WTC11 (cell line): ENCODE data around the gene SMYD3. TPM values are rescaled to one million over a fixed set of nuclear protein-coding genes. Genes with fewer than 3 reads are reported as not detected.

Experiments
- ATAC-seq: fragments of 200-7000 bp; cut with Tn5 transposase; 2 replicates; pipeline ENCODE4 v1.10.0; 2021; ENCODE audit warnings: mild to moderate bottlenecking, moderate library complexity
- CTCF ChIA-PET: fragments of 300-600 bp; sonication (Branson Sonifier 250); formaldehyde crosslinking; loops from one replicate; lab custom pipeline; 2021; ENCODE audit warnings: antibody characterized with exemption; lab: Charles Lee
- POLR2A ChIA-PET: fragments of 350-600 bp; sonication (Branson Sonifier 250); formaldehyde crosslinking; loops from one replicate; lab custom pipeline; 2021; ENCODE audit warnings: antibody characterized with exemption; lab: Charles Lee
- DNase-seq: peaks from one replicate; pipeline ENCODE4 v3.0.0; 2021; ENCODE audit warnings: low spot score
- H3K27ac Mint-ChIP-seq: 2 replicates; pipeline ENCODE4 v1.8.0; 2021; ENCODE audit warnings: mixed read lengths
- H3K27me3 Mint-ChIP-seq: 2 replicates; pipeline ENCODE4 v1.8.0; 2021; ENCODE audit warnings: low read depth, mild to moderate bottlenecking, moderate library complexity, mixed read lengths
- H3K36me3 Mint-ChIP-seq: 2 replicates; pipeline ENCODE4 v1.8.0; 2021; ENCODE audit warnings: mixed read lengths
- H3K4me1 Mint-ChIP-seq: 2 replicates; pipeline ENCODE4 v1.8.0; 2022; ENCODE audit warnings: mixed read lengths
- H3K4me3 Mint-ChIP-seq: 2 replicates; pipeline ENCODE4 v1.8.0; 2021; ENCODE audit warnings: mild to moderate bottlenecking, moderate library complexity, mixed read lengths
- H3K9me3 Mint-ChIP-seq: 2 replicates; pipeline ENCODE4 v1.8.0; 2021; ENCODE audit warnings: mixed read lengths
- CREB1 ChIP-seq: sonication (generic); formaldehyde crosslinking; IDR thresholded peaks from 2 replicates; pipeline ENCODE4 v1.8.0; 2023; ENCODE audit warnings: mild to moderate bottlenecking, missing genetic modification reagents
- CREM ChIP-seq: sonication (generic); formaldehyde crosslinking; IDR thresholded peaks from 2 replicates; pipeline ENCODE4 v1.8.1; 2022; ENCODE audit warnings: mild to moderate bottlenecking, missing genetic modification reagents, moderate library complexity
- E2F5 ChIP-seq: sonication (generic); formaldehyde crosslinking; IDR thresholded peaks from 2 replicates; pipeline ENCODE4 v1.8.1; 2022; ENCODE audit warnings: mild to moderate bottlenecking, moderate library complexity, missing genetic modification reagents
- ELF4 ChIP-seq: sonication (generic); formaldehyde crosslinking; IDR thresholded peaks from 2 replicates; pipeline ENCODE4 v1.8.1; 2022; ENCODE audit warnings: low read depth, mild to moderate bottlenecking, moderate library complexity, missing genetic modification reagents
- ESRRA ChIP-seq: sonication (generic); formaldehyde crosslinking; IDR thresholded peaks from 2 replicates; pipeline ENCODE4 v1.8.1; 2022; ENCODE audit warnings: mild to moderate bottlenecking, missing genetic modification reagents, borderline replicate concordance
- ETV6 ChIP-seq: sonication (generic); formaldehyde crosslinking; IDR thresholded peaks from 2 replicates; pipeline ENCODE4 v1.8.1; 2022; ENCODE audit warnings: mild to moderate bottlenecking, missing genetic modification reagents
- IRF2 ChIP-seq: sonication (generic); formaldehyde crosslinking; IDR thresholded peaks from 2 replicates; pipeline ENCODE4 v1.8.0; 2022; ENCODE audit warnings: low read depth, missing genetic modification reagents, borderline replicate concordance
- JUN ChIP-seq: sonication (generic); formaldehyde crosslinking; IDR thresholded peaks from 2 replicates; pipeline ENCODE4 v1.8.0; 2023; ENCODE audit warnings: mild to moderate bottlenecking, missing genetic modification reagents
- MLX ChIP-seq: sonication (generic); formaldehyde crosslinking; IDR thresholded peaks from 2 replicates; pipeline ENCODE4 v1.8.1; 2023; ENCODE audit warnings: mild to moderate bottlenecking, missing genetic modification reagents, moderate library complexity
- MXD4 ChIP-seq: fragments of 250-450 bp; sonication (Bioruptor Pico); IDR thresholded peaks from 2 replicates; pipeline ENCODE4 v1.8.0; 2021; ENCODE audit warnings: mild to moderate bottlenecking, moderate library complexity, borderline replicate concordance
- NFE2L1 ChIP-seq: sonication (generic); formaldehyde crosslinking; IDR thresholded peaks from 2 replicates; pipeline ENCODE4 v1.8.1; 2023; ENCODE audit warnings: missing genetic modification reagents
- NR2C2 ChIP-seq: sonication (generic); formaldehyde crosslinking; IDR thresholded peaks from 2 replicates; pipeline ENCODE4 v1.8.0; 2022; ENCODE audit warnings: mild to moderate bottlenecking, missing genetic modification reagents
- PREB ChIP-seq: sonication (generic); formaldehyde crosslinking; IDR thresholded peaks from 2 replicates; pipeline ENCODE4 v1.8.1; 2022; ENCODE audit warnings: mild to moderate bottlenecking, missing genetic modification reagents, moderate library complexity, borderline replicate concordance
- SP1 ChIP-seq: sonication (generic); formaldehyde crosslinking; conservative IDR thresholded peaks from 2 replicates; pipeline ENCODE4 v1.8.1; 2022; ENCODE audit warnings: missing genetic modification reagents
- TP53 ChIP-seq: sonication (generic); formaldehyde crosslinking; IDR thresholded peaks from 2 replicates; pipeline ENCODE4 v1.8.1; 2023; ENCODE audit warnings: mild to moderate bottlenecking, missing genetic modification reagents
- ZNF263 ChIP-seq: sonication (generic); formaldehyde crosslinking; IDR thresholded peaks from 2 replicates; pipeline ENCODE4 v1.8.1; 2022; ENCODE audit warnings: low read depth, mild to moderate bottlenecking, moderate library complexity, missing genetic modification reagents
- ZNF671 ChIP-seq: fragments of 250-450 bp; sonication (Bioruptor Pico); IDR thresholded peaks from 2 replicates; pipeline ENCODE4 v1.8.0; 2021; ENCODE audit warnings: mild to moderate bottlenecking
- total RNA-seq: library from RNA; stranded (reverse); gene quantifications from 3 replicates; pipeline ENCODE4 v1.2.3, GENCODE V29; 2021
- TF ChIP-seq, protein P1 (sequence below): sonication (generic); formaldehyde crosslinking; IDR thresholded peaks from 2 replicates; pipeline ENCODE4 v1.8.1; 2023; ENCODE audit warnings: mild to moderate bottlenecking, missing genetic modification reagents, moderate library complexity
- TF ChIP-seq, protein P2 (sequence below): sonication (generic); formaldehyde crosslinking; IDR thresholded peaks from 2 replicates; pipeline ENCODE4 v1.8.1; 2022; ENCODE audit warnings: low read depth, mild to moderate bottlenecking, moderate library complexity, missing genetic modification reagents, borderline replicate concordance
- TF ChIP-seq, protein P3 (sequence below): sonication (generic); formaldehyde crosslinking; IDR thresholded peaks from 2 replicates; pipeline ENCODE4 v1.8.0; 2022; ENCODE audit warnings: mild to moderate bottlenecking, missing genetic modification reagents
- TF ChIP-seq, protein P4 (sequence below): sonication (generic); formaldehyde crosslinking; IDR thresholded peaks from 2 replicates; pipeline ENCODE4 v1.8.1; 2023; ENCODE audit warnings: mild to moderate bottlenecking, missing genetic modification reagents

Gene SMYD3
- total RNA-seq, 1 experiment from 2014 or later: 21.4 TPM

GRCh38 chr1:246039584-246039983 lies 467.5 kb downstream of the SMYD3 start:
- TF ChIP-seq JUN (CRISPR knock-in tag) (no peak), E2F5 (CRISPR knock-in tag) (no peak), CREB1 (CRISPR knock-in tag) (no peak), ETV6 (no peak), PREB (CRISPR knock-in tag) (no peak), IRF2 (no peak), NR2C2 (CRISPR knock-in tag) (no peak)
- TF ChIP-seq, protein P1, sequence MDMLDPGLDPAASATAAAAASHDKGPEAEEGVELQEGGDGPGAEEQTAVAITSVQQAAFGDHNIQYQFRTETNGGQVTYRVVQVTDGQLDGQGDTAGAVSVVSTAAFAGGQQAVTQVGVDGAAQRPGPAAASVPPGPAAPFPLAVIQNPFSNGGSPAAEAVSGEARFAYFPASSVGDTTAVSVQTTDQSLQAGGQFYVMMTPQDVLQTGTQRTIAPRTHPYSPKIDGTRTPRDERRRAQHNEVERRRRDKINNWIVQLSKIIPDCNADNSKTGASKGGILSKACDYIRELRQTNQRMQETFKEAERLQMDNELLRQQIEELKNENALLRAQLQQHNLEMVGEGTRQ (CRISPR knock-in tag): no peak
- TF ChIP-seq, all 79 proteins: peak for 0
- no peak for DNase-seq
- H3K9me3 Mint-ChIP-seq: no peaks in the 10 kb centered on the region
- ChIA-PET POLR2A (no interaction called here), CTCF (no interaction called here)
- H3K27me3 Mint-ChIP-seq: no peaks in the 10 kb centered on the region
- ATAC-seq: no peak
- H3K27ac Mint-ChIP-seq: peak overlapping the region; percentile 24; the same call in 1 of the 2 replicates
- H3K4me1 Mint-ChIP-seq: peaks cover 9% of the 10 kb centered on the region
- H3K4me3 Mint-ChIP-seq: no peak overlapping the region
- no peaks in the 10 kb centered on the region; the same call in 1 of the 2 replicates for H3K36me3 Mint-ChIP-seq

DNA sequence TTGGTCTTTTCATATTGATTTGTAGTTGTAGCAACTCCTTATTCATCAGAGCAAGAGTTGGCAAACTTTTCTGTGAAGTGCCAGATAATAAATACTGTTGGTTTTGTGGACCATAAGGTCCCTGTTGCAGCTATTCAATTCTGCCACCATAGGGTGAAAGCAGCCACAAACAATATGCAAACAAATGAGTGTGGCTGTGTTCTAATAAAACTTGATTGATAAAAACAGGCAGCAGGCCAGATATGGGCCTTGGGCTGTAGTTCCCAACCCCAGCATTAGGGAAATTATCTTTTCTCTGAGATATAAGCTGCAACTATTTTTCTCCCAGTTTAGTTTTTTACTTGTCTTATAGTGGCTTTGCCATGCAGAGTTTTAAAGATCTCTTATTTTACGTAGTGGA lies 469.2 kb downstream of the SMYD3 start:
- peaks cover 9% of the 10 kb centered on the region for H3K4me1 Mint-ChIP-seq
- ATAC-seq: no peak
- no peak overlapping the region for H3K27ac Mint-ChIP-seq
- no peaks in the 10 kb centered on the region; the same call in 1 of the 2 replicates for H3K36me3 Mint-ChIP-seq
- ChIA-PET POLR2A (no interaction called here), CTCF (no interaction called here)
- no peaks in the 10 kb centered on the region for H3K9me3 Mint-ChIP-seq
- TF ChIP-seq, protein P2, sequence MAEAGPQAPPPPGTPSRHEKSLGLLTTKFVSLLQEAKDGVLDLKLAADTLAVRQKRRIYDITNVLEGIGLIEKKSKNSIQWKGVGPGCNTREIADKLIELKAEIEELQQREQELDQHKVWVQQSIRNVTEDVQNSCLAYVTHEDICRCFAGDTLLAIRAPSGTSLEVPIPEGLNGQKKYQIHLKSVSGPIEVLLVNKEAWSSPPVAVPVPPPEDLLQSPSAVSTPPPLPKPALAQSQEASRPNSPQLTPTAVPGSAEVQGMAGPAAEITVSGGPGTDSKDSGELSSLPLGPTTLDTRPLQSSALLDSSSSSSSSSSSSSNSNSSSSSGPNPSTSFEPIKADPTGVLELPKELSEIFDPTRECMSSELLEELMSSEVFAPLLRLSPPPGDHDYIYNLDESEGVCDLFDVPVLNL (CRISPR knock-in tag): no peak
- no peak for TF ChIP-seq ETV6
- TF ChIP-seq ZNF671 (CRISPR knock-in tag): no peak
- TF ChIP-seq MXD4 (CRISPR knock-in tag): no peak
- TF ChIP-seq ZNF263 (CRISPR knock-in tag): no peak
- TF ChIP-seq IRF2: no peak
- no peak for TF ChIP-seq CREM (CRISPR knock-in tag)
- TF ChIP-seq, protein P3, sequence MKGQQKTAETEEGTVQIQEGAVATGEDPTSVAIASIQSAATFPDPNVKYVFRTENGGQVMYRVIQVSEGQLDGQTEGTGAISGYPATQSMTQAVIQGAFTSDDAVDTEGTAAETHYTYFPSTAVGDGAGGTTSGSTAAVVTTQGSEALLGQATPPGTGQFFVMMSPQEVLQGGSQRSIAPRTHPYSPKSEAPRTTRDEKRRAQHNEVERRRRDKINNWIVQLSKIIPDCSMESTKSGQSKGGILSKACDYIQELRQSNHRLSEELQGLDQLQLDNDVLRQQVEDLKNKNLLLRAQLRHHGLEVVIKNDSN (CRISPR knock-in tag): no peak
- no peak for TF ChIP-seq SP1
- TF ChIP-seq MLX: no peak
- TF ChIP-seq ESRRA (CRISPR knock-in tag): no peak
- no peak for TF ChIP-seq TP53 (CRISPR knock-in tag)
- TF ChIP-seq, protein P4, sequence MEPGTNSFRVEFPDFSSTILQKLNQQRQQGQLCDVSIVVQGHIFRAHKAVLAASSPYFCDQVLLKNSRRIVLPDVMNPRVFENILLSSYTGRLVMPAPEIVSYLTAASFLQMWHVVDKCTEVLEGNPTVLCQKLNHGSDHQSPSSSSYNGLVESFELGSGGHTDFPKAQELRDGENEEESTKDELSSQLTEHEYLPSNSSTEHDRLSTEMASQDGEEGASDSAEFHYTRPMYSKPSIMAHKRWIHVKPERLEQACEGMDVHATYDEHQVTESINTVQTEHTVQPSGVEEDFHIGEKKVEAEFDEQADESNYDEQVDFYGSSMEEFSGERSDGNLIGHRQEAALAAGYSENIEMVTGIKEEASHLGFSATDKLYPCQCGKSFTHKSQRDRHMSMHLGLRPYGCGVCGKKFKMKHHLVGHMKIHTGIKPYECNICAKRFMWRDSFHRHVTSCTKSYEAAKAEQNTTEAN (CRISPR knock-in tag): no peak
- TF ChIP-seq JUN (CRISPR knock-in tag): no peak
- no peak for TF ChIP-seq ELF4 (CRISPR knock-in tag)
- no peak for TF ChIP-seq NFE2L1 (CRISPR knock-in tag)
- H3K27me3 Mint-ChIP-seq: no peaks in the 10 kb centered on the region
- no peak for DNase-seq
- no peak overlapping the region for H3K4me3 Mint-ChIP-seq
